AG04450 (cell line): ENCODE measurements around the gene RNF126. TPM values are rescaled to one million over a fixed set of nuclear protein-coding genes. Genes with fewer than 3 reads are reported as not detected.

Experiments used
- CTCF ChIA-PET: fragments of 300-600, 350-600 bp; formaldehyde crosslinking; extraction: SDS; loops from one replicate; lab custom pipeline; 2022; ENCODE audit warnings: antibody characterized with exemption, inconsistent platforms; lab: Charles Lee
- POLR2A ChIA-PET: fragments of 350-600 bp; formaldehyde crosslinking; extraction: SDS; loops from one replicate; lab custom pipeline; 2021; ENCODE audit warnings: antibody characterized with exemption, inconsistent platforms; lab: Yijun Ruan, JAX
- DNase-seq: peaks from one replicate; pipeline ENCODE4 v3.0.0-alpha.2; 2011; ENCODE audit warnings: low read depth, low spot score
- H3K27ac ChIP-seq: one replicate; pipeline ENCODE4 v1.5.1; 2012; ENCODE audit warnings: low read depth, low read length, control low read depth
- H3K27me3 ChIP-seq: one replicate; pipeline ENCODE4 v1.6.0; 2012; ENCODE audit warnings: low read length; ENCODE audit not compliant: control insufficient read depth, insufficient read depth
- H3K4me3 ChIP-seq: 2 replicates; pipeline ENCODE4 v1.5.1; 2011; ENCODE audit warnings: mild to moderate bottlenecking, low read depth, low read length, control low read depth
- H3K9me3 ChIP-seq: 2 replicates; pipeline ENCODE4 v1.5.1; 2012; ENCODE audit warnings: low read length; ENCODE audit not compliant: control insufficient read depth, insufficient read depth
- polyA plus RNA-seq: library from polyadenylated mRNA; depleted of rRNA; stranded (reverse); fragments of >200 nt; gene quantifications from 2 replicates; pipeline ENCODE4 v1.2.3, GENCODE V29; 2011
- TF ChIP-seq, protein P1 (sequence below): IDR thresholded peaks from 2 replicates; pipeline ENCODE4 v1.5.1; 2011; ENCODE audit warnings: low read depth, low read length, control low read depth, inconsistent platforms

The RNF126 gene
- polyA plus RNA-seq, 1 experiment: 1.7 TPM

DNA sequence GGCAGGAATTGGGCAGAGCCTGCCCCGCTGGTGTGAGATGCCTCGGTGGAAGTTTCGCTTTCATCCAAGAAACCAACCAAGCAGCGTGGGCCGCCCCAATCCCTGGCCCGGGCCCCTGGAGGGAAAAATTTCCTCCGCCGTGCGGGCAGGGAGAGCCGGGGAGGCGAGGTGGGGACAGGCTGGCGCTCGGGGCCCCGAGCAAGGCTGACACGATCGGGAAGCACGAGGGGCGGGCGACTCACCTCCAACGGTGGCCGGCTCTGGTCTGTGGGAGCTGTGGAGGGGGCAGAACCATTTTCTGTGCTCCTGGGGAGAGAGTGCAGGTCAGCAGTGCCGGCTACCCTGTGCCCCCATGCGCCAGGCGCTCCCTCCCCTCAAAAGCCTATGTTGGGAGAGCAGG, 11.0 kb downstream of the RNF126 start:
- POLR2A ChIA-PET: no interaction called here
- TF ChIP-seq, protein P1, sequence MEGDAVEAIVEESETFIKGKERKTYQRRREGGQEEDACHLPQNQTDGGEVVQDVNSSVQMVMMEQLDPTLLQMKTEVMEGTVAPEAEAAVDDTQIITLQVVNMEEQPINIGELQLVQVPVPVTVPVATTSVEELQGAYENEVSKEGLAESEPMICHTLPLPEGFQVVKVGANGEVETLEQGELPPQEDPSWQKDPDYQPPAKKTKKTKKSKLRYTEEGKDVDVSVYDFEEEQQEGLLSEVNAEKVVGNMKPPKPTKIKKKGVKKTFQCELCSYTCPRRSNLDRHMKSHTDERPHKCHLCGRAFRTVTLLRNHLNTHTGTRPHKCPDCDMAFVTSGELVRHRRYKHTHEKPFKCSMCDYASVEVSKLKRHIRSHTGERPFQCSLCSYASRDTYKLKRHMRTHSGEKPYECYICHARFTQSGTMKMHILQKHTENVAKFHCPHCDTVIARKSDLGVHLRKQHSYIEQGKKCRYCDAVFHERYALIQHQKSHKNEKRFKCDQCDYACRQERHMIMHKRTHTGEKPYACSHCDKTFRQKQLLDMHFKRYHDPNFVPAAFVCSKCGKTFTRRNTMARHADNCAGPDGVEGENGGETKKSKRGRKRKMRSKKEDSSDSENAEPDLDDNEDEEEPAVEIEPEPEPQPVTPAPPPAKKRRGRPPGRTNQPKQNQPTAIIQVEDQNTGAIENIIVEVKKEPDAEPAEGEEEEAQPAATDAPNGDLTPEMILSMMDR: no peak
- CTCF ChIA-PET: no interaction called here
- Histone ChIP-seq H3K4me3 (no peak overlapping the region), H3K9me3 (no peaks in the 10 kb centered on the region; the same call in 1 of the 2 replicates), H3K27me3 (no peaks in the 10 kb centered on the region), H3K27ac (no peak overlapping the region)
- DNase-seq: no peak

DNA sequence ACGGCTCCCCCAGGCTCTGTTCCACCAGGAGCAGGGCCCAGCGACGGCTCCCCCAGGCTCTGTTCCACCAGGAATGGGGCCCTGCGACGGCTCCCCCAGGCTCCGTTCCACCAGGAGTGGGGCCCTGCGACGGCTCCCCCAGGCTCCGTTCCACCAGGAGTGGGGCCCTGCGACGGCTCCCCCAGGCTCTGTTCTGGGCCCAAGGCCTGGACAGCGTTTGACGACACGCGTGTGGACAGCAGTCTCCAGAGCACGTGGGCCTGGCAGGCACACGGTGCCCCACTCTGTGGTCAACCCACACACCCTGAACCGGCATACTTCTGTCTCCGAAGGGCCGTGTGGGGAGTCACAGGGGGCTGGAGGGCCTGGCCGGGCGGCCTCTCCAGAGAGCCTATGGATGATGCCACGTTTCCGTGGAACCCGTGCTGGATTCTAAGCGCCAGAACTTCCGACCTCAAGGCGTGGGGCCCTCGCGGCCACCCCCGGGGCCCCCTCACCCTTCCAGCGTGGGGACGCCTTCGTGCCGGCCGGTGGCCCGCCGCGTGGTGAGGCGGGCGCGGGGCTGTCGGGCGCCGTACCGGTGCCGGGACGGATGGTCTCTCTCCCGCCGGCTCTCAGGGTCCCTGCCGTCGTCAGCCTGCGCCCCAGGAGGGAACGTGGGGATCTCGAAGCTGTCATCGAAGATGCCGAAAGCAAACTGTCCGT, 11.7 kb downstream of the RNF126 start:
- TF ChIP-seq, protein P1: no peak
- DNase-seq: no peak
- Histone ChIP-seq H3K27me3 (no peaks in the 10 kb centered on the region), H3K4me3 (no peak overlapping the region), H3K9me3 (no peaks in the 10 kb centered on the region; the same call in 1 of the 2 replicates), H3K27ac (no peak overlapping the region)
- CTCF ChIA-PET: no interaction called here
- POLR2A ChIA-PET: no interaction called here

- no peak overlapping the region for H3K4me3 ChIP-seq
- no peak for DNase-seq
- H3K9me3 ChIP-seq: peaks cover 4% of the 10 kb centered on the region; the same call in 1 of the 2 replicates
- TF ChIP-seq, protein P1: no peak
- no peaks in the 10 kb centered on the region for H3K27me3 ChIP-seq
- H3K27ac ChIP-seq: no peak overlapping the region
- POLR2A ChIA-PET: interaction anchor here (0.7 kb wide), 1 partner anchor 77 kb away, joined by 9 read pairs; no protein-coding TSS in a partner anchor
- CTCF ChIA-PET: no interaction called here
Measured at GRCh38 chr19:650121-650520, 12.9 kb downstream of the RNF126 start.

GRCh38 chr19:648904-649801, 13.9 kb downstream of the RNF126 start:
- TF ChIP-seq, protein P1: no peak
- POLR2A ChIA-PET: no interaction called here
- H3K27ac ChIP-seq: no peak overlapping the region
- no peak overlapping the region for H3K4me3 ChIP-seq
- no peak for DNase-seq
- CTCF ChIA-PET: no interaction called here
- H3K9me3 ChIP-seq: peaks cover 4% of the 10 kb centered on the region; the same call in 1 of the 2 replicates
- H3K27me3 ChIP-seq: no peaks in the 10 kb centered on the region

DNA sequence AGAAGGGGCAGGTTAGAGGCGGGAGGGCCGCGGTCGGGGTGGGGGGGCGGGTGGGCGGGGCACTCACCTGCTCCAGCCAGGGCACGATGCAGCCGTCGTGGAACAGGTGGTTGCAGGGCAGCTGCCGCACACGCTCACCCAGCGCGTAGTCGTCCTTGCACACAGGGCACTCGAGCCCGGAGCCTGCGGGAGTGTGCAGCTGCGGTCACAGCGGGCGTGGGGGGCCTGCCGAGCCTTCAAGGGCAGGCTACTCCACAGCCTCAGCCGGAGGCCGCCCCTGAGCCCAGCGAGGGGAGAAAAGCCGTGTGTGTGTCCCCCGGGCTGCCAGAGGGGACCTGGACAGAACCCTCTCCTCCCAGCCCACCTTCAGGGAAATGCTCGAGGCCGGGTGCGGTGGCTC, 14.7 kb downstream of the RNF126 start:
- H3K27me3 ChIP-seq: no peaks in the 10 kb centered on the region
- TF ChIP-seq, protein P1: no peak
- DNase-seq: no peak
- ChIA-PET CTCF (no interaction called here), POLR2A (no interaction called here)
- H3K4me3 ChIP-seq: no peak overlapping the region
- H3K9me3 ChIP-seq: peaks cover 4% of the 10 kb centered on the region; the same call in 1 of the 2 replicates
- no peak overlapping the region for H3K27ac ChIP-seq
